NCI-H1048 (cell line): Measurements from ENCODE around the gene ETV3.

Source experiments
- DNase-seq: peaks from one replicate; lab custom pipeline; 2025; lab: John Stamatoyannopoulos, UW

Gene ETV3

DNA sequence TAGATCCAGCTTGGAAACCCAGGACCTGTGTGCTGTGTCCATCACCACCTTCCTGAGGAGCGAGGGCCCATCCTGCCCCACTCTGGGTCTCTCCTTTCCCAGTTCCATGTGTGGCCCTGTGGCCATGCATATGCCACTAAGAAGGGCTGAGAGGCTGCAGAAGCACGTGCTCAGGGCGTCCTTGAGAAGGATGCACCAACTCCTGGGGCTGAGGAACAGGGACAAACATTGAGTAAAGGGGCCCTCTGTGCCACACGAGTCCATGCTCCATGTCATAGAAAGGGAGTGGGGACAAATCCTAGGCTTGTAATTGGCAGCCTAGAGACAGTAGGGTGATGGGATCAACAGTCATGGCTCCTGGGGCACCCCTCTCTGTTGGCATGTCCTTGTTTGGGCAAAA, 47.0 kb downstream of the ETV3 start:
- DNase-seq: no peak

GRCh38 chr1:157090771-157091170, 47.4 kb downstream of the ETV3 start:
- no peak for DNase-seq

- DNase-seq: peak; percentile 70
Observed at GRCh38 chr1:157090196-157090647, 48.0 kb downstream of the ETV3 start.

DNA sequence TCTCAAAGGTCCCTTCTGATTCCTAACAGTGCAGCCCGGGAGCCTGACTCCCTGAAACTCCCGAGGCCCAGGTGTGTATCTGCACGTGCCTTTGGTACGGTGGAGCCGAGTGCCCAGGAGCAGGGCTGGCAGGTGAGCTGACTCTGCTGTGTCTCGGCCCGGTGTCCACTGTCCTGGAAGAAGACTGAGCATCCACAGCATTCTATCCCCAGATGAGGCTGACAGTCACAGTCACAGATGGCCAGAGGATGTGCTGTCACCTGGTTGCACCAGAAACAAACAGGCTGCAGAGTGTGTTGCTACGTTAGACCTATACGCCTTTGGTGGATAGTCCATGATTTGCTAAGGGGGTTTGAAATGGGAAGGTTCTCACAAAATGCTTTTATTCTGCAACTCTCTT, 48.4 kb downstream of the ETV3 start:
- DNase-seq: no peak

GRCh38 chr1:157088607-157089006, 49.6 kb downstream of the ETV3 start:
- DNase-seq: no peak

GRCh38 chr1:157087030-157087429, 51.2 kb downstream of the ETV3 start:
- DNase-seq: no peak

DNA sequence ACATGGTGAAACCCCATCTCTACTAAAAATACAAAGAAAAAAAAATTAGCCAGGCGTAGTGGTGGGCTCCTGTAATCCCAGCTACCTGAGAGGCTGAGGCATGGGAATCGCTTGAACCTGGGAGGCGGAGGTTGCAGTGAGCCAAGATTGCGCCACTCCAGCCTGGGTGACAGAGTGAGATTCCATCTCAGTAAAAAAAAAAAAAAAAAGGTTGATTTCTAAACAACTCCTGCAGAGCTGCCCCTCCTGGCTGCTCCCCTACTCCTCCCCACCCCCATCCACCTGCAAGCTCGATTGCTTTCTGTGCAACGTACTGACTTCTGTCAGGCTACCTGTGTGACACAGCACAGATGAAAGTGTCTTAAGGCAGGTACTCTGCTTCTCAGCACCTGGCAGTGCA, 51.9 kb downstream of the ETV3 start:
- DNase-seq: no peak

DNA sequence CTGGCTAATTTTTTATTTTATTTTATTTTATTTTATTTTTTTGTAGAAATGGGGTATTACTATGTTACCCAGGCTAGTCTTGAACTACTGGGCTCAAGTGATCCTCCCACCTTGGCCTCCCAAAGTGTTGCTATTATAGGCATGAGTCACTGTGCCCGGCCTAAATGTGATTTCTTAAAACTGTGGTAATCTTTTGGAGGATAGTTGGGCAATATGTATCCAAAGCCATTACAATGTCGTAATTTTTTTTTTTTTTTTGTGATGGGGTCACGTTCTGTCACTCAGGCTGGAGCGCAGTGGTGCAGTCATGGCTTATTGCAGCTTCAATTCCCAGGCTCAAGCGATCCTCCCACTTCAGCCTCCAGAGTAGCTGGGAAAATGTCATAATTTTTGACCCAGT, 52.8 kb downstream of the ETV3 start:
- DNase-seq: no peak

GRCh38 chr1:157084720-157085119, 53.5 kb downstream of the ETV3 start:
- no peak for DNase-seq

DNA sequence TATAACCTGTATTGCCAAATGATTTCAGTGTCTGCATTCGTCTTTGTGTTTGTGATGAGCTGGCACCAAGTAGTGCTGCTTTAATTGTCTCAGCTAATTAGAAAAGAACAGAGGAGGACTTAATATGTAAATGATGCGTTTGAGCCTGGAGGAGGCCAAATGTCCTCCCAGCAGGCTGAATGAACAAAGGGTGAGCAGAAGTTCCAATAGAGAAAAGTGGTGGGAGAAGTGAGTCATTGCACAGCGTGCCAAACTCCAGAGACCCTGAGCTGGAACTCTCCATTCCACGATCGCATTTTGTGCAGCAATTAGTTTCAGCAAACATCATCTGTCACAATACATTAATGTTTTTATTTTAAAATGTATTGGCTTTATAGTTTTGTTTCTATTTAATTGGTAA, 56.5 kb downstream of the ETV3 start:
- DNase-seq: no peak

GRCh38 chr1:157080714-157081113, 57.5 kb downstream of the ETV3 start:
- DNase-seq: no peak

- DNase-seq: no peak
Observed at GRCh38 chr1:157077394-157077793, 60.8 kb downstream of the ETV3 start.

GRCh38 chr1:157073944-157074685, 64.1 kb downstream of the ETV3 start:
- DNase-seq: no peak
